Thyroid gland (tissue), 4 donors: Measurements from ENCODE around the gene FLNA.

Experiments used
- POLR2A ChIP-seq, 2 donors: fragments of 450-650 bp; IDR thresholded peaks; one replicate each; pipeline ENCODE4 v1.6.1; 2017; ENCODE audit warnings: antibody characterized with exemption in 2 of 2, mild to moderate bottlenecking in 2 of 2, moderate library complexity in 1 of 2
- TF ChIP-seq, protein P1 (sequence below), 6 experiments: fragments of 200-600 bp in 3 of 6; fragments of 450-650 bp in 3 of 6; sonication (generic) in 3 of 6; IDR thresholded peaks; one replicate each; pipeline ENCODE4 v1.5.1; 2016 to 2019; ENCODE audit warnings: antibody characterized with exemption in 6 of 6, mild to moderate bottlenecking in 2 of 6, inconsistent platforms in 1 of 6, moderate library complexity in 1 of 6

DNA sequence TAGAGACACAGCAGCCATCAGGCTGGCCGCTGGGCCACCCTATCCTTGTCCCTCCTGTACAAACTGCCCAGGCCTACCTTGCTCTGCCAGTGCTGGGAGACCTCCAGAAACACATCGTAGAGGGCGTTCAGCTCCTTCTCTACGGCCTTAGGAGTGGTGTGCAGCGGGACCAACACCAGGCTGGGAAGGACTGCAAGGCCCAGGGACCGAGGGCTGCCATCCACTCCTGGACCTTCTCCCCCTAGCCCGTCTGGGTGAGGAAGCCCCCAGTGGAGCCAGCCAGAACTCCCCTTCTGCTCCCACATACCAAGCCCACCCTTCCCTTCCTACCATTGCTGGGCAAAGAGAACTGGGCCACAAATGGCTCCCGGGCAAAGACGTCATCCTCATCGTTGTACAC lies 28.8 kb upstream of the FLNA start:
- no peak for TF ChIP-seq POLR2A (IDR thresholded peaks at IDR 0.05)
- TF ChIP-seq, protein P1, sequence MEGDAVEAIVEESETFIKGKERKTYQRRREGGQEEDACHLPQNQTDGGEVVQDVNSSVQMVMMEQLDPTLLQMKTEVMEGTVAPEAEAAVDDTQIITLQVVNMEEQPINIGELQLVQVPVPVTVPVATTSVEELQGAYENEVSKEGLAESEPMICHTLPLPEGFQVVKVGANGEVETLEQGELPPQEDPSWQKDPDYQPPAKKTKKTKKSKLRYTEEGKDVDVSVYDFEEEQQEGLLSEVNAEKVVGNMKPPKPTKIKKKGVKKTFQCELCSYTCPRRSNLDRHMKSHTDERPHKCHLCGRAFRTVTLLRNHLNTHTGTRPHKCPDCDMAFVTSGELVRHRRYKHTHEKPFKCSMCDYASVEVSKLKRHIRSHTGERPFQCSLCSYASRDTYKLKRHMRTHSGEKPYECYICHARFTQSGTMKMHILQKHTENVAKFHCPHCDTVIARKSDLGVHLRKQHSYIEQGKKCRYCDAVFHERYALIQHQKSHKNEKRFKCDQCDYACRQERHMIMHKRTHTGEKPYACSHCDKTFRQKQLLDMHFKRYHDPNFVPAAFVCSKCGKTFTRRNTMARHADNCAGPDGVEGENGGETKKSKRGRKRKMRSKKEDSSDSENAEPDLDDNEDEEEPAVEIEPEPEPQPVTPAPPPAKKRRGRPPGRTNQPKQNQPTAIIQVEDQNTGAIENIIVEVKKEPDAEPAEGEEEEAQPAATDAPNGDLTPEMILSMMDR (IDR thresholded peaks at IDR 0.05): no peak
